GM12878 (cell line): ENCODE measurements around the gene TMEM18. TPM values are rescaled to one million over a fixed set of nuclear protein-coding genes. Genes with fewer than 3 reads are reported as not detected.

Experiments used
- ATF7 ChIP-seq: fragments of 450-650 bp; IDR thresholded peaks from 2 replicates; pipeline ENCODE4 v1.6.1; 2016; ENCODE audit warnings: low read depth, mild to moderate bottlenecking
- BCL3 ChIP-seq: IDR thresholded peaks from 2 replicates; pipeline ENCODE4 v1.6.1; 2011; ENCODE audit warnings: borderline replicate concordance, low read depth, mild to moderate bottlenecking, moderate library complexity, low read length; ENCODE audit not compliant: insufficient read depth, poor library complexity, severe bottlenecking
- BRCA1 ChIP-seq: IDR thresholded peaks from 2 replicates; pipeline ENCODE4 v1.6.1; 2011; ENCODE audit warnings: low read depth, low read length, improper control_type of control experiment
- NRF1 ChIP-seq: conservative IDR thresholded peaks from 2 replicates; pipeline ENCODE4 v1.6.1; 2011; ENCODE audit warnings: mild to moderate bottlenecking, low read depth, low read length, improper control_type of control experiment
- PRDM15 ChIP-seq: fragments of 450-650 bp; formaldehyde crosslinking; IDR thresholded peaks from 2 replicates; pipeline ENCODE4 v1.4.0; 2020; ENCODE audit warnings: mild to moderate bottlenecking, moderate library complexity
- TARDBP ChIP-seq: IDR thresholded peaks from 2 replicates; pipeline ENCODE4 v1.6.1; 2016; ENCODE audit warnings: borderline replicate concordance
- ZNF687 ChIP-seq: fragments of 450-650 bp; IDR thresholded peaks from 2 replicates; pipeline ENCODE4 v1.6.1; 2017; ENCODE audit warnings: mild to moderate bottlenecking, moderate library complexity
- polyA plus RNA-seq, 11 experiments: library from polyadenylated mRNA; depleted of rRNA in 4 of 11; unstranded in 6 of 11; stranded (reverse) in 5 of 11; fragments of >200 nt; fragmentation: Nextera tagmentation in 4 of 11; fragmentation: Illumina TruSeq in 1 of 11; extraction: Ambion mirVana in 4 of 11; extraction: Trizol in 1 of 11; gene quantifications; 1 replicate in 1 of 11; 2 replicates in 10 of 11; pipeline versions ENCODE4 v1.2.1 to v1.2.3, GENCODE V29; 2011 to 2016; ENCODE audit warnings: inconsistent platforms in 2 of 11, missing spikeins in 2 of 11, low read depth in 1 of 11
- total RNA-seq, 4 experiments: library from RNA; depleted of rRNA in 3 of 4; stranded (reverse); fragments of >200 nt in 3 of 4; fragmentation: Illumina TruSeq in 1 of 4; extraction: Trizol in 1 of 4; gene quantifications; 2 replicates each; pipeline versions ENCODE4 v1.2.1 to v1.2.3, GENCODE V29; 2013 to 2021
- TF ChIP-seq, protein P1 (sequence below): fragments of 450-650 bp; formaldehyde crosslinking; IDR thresholded peaks from 2 replicates; pipeline ENCODE4 v1.4.0; 2022; ENCODE audit warnings: mild to moderate bottlenecking, moderate library complexity

Gene TMEM18
- total and polyA plus RNA-seq, 10 of the 15 experiments (the other 5 are each of a cell fraction or from before 2014, with no cell fraction given): 11.2 to 56.3 (median 26.0) TPM

DNA sequence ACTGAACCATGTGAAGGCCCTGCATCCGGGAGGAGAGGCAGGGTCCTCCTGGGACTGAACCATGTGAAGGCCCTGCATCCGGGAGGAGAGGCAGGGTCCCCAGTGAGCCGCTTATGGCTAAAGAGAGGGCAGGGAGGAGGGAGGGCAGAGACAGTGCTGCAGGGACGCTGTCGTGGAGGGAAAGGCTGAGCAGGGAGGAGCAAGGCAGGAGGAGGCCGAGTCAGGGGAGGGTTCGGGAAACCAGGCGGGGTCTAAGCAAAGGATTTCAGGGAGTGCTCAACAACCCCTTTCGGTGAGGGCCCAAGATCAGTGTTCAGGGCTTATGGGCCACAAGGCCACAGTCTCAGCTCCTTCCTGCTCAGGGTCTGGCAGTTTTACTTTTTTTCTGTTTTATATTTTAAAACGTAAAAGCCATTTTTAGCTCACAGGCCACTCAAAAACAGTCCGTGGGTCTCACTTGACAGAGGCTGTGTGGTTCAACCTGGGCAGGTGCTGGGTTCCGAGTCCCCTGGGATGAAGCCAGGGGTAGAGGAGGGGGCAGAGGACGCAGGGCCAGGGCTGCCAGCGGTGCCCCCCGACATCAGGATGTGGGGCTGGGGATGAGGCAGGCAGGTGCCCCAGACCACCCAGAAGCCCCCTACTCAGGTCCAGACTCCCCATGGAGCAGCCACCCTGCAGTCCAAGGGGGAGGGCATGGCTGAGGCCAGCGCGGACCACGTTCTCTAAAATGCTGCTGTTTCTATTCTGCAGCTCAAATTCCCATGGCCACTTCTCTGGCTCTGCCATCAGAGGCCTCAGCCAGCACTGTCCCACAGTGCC is 5.2 kb downstream of the TMEM18 start (continued):
- TF ChIP-seq NRF1 (no peak), PRDM15 (no peak), ZNF687 (no peak), ATF7 (no peak), TARDBP (no peak), BRCA1 (no peak), BCL3 (no peak)
- TF ChIP-seq, protein P1, sequence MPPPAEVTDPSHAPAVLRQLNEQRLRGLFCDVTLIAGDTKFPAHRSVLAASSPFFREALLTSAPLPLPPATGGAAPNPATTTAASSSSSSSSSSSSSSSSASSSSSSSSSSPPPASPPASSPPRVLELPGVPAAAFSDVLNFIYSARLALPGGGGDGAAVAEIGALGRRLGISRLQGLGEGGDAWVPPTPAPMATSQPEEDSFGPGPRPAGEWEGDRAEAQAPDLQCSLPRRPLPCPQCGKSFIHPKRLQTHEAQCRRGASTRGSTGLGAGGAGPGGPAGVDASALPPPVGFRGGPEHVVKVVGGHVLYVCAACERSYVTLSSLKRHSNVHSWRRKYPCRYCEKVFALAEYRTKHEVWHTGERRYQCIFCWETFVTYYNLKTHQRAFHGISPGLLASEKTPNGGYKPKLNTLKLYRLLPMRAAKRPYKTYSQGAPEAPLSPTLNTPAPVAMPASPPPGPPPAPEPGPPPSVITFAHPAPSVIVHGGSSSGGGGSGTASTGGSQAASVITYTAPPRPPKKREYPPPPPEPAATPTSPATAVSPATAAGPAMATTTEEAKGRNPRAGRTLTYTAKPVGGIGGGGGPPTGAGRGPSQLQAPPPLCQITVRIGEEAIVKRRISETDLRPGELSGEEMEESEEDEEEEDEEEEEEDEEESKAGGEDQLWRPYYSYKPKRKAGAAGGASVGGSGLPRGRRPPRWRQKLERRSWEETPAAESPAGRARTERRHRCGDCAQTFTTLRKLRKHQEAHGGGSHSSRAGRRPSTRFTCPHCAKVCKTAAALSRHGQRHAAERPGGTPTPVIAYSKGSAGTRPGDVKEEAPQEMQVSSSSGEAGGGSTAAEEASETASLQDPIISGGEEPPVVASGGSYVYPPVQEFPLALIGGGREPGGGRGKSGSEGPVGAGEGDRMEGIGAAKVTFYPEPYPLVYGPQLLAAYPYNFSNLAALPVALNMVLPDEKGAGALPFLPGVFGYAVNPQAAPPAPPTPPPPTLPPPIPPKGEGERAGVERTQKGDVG (CRISPR knock-in tag): no peak
- TF ChIP-seq, all 136 proteins: peak for 0
